GM18870 (cell line): ENCODE results near the gene MAP3K9.
"Not testable (repeated sequence)": the region's sequence is repeated elsewhere in the genome, so short reads cannot be mapped to it uniquely, and the experiment has no call there.

Experiments used
- ATAC-seq: cut with Tn5 transposase; IDR thresholded peaks from one replicate; pipeline ENCODE4 v1.9.1; 2021; ENCODE audit warnings: moderate library complexity; ENCODE audit not compliant: unreplicated experiment

Gene MAP3K9

DNA sequence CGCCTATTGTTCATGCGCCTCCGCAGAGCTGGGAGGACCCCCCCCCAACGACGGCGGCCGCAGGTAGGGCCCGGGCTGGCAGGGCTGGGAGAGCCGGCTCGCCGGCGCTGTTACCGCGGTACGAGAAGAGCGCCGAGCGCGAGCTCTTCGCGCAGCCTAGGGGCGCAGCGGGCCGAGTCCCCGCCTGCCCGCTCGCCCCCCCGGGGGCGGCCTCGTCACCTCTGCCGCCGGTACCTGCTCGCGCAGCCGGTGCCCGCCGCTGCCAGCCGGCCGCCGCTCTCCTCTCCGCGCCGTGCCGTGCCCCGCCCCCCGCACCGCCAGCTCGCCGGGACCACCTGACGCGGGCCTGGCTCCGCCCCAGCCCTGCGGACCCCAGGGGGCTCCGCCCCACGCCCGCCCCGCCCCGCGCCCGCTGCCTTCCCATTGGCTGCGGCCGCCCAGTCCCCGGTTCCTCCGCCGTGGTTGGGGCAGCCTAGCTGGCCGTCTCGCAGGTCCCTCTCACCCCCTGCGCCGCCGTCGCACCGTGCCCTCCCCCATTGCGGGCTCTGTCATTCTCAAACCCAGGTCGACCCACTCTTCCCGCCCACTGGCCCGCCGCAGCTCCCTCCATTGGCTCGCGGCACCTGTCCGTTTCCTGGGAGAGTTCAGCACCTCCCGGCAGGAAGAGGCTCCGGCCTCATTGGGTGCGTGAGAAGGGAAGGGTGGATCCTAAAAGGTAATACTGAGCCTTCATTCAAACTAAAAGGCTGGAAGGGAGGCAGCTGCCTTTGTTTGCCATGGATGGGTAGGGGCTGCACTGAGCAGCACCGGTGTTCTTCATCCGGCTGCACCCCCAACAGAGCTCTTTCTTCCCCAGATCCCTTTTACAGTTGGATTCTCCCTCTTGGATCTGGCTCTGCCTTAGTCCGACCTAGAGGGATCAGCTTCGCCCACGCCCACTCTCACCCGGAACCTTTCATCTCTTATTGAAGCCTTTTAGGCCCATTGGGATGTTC is at the start of gene MAP3K9:
MAP3K9 (minus strand) TSS at position 289 of the 995 bp plus-strand sequence. CDS start 342 bp downstream, outside the sequence.
- peak; percentile 70 for ATAC-seq

- no peak for ATAC-seq
Measured at GRCh38 chr14:70858641-70859040, 49.3 kb upstream of the MAP3K9 start.

- ATAC-seq = no peak
Measured at GRCh38 chr14:70857496-70857890, 48.2 kb upstream of the MAP3K9 start.

DNA sequence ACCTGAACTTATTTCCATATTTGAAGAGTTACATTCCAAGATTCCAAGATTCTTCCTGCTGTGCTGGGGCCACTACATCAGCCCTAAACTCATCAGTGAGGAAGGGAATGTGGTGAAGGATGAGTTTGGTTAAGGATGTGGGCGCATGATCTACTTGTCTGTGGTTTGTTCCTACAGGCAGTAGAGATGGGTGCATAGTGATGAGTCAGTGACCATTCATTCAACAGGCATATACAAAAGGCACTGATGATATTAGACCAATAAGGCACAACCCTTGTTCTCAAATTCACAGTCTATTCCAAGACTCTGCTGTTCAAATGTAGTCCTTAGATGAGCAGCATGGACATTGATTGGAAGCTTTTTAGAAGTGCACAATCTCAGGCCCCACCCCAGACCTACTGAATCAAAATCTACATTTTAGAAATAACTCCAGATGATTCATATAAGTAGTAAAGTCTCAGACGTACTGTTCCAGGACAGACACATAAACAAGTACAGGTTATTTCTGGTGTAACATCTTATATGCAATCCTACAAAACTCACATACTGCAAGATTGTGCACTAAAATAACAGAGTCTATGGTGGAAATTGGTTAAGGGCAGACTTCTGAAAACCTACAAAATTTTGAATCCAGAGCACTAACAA is 47.7 kb upstream of the MAP3K9 start:
- ATAC-seq = no peak

DNA sequence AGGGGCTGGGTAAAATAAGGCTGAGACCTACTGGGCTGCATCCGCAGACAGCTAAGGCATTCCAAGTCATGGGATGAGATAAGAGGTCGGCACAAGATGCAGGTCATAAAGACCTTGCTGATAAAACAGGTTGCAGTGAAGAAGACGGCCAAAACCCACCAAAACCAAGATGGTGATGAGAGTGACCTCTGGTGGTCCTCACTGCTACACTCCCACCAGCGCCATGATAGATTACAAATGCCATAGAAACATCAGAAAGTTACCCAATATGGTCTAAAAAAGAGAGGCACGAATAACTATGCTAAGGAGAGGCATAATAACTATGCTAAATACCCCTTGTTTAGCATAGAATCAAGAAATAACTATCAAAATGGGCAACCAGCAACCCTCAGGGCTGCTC is 46.2 kb upstream of the MAP3K9 start:
- no peak for ATAC-seq

- ATAC-seq = not testable (repeated sequence)
Measured at GRCh38 chr14:70853658-70854057, 44.3 kb upstream of the MAP3K9 start.

- ATAC-seq = no peak
Measured at GRCh38 chr14:70847406-70848090, 38.2 kb upstream of the MAP3K9 start.

GRCh38 chr14:70845601-70846000 is 36.3 kb upstream of the MAP3K9 start:
- no peak for ATAC-seq

DNA sequence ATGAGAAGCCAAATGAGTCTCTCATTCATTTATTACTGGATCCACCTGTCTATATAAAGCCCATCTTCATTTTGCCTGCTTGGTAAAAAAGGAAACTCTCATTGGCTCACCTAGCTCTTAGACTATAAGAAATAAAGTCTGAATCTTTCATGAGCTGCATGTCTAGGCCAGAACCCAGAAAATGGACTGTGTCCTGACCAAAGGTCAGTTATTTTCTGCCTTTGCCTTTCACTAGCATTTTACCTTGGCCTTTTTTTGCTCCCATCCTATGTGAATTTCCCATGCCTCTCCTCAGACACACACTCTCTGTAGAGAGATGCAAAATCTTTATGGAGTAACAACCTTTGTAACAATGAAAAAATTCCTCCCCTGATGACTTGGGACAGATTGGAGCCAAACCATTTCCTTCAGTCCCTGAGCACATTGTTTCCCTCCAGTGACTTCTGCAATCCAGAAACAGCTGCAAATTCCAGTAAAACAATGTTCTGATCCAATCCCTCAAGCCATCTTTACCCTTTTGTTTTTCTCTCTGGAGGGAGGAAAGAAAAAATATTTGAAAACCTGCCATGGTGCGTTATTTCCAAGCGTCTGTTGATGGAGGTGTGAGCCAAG is 33.6 kb upstream of the MAP3K9 start:
- no peak for ATAC-seq

- no peak for ATAC-seq
Measured at GRCh38 chr14:70838076-70838475, 28.8 kb upstream of the MAP3K9 start.

DNA sequence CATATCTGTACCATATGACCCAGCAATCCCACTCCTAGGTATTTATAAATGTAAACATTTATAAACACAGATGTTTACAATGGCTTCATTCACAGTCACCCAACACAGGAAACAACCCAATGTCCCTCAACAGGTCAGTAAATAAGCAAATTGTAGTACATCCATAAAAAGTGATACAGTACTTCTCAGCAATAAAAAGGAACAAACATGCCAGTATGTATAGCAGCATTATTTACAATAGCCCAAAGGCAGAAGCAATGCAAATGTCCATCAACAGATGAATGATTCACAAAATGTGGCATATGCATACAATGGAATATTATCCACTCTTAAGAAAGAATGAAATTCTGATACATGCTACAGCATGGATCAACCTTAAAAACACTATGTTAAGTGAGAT is 27.6 kb upstream of the MAP3K9 start:
- ATAC-seq = no peak

- no peak for ATAC-seq
Measured at GRCh38 chr14:70833884-70834283, 24.6 kb upstream of the MAP3K9 start.

GRCh38 chr14:70832561-70833305 is 23.4 kb upstream of the MAP3K9 start:
- ATAC-seq = no peak

- no peak for ATAC-seq
Measured at GRCh38 chr14:70830998-70831781, 21.9 kb upstream of the MAP3K9 start.

DNA sequence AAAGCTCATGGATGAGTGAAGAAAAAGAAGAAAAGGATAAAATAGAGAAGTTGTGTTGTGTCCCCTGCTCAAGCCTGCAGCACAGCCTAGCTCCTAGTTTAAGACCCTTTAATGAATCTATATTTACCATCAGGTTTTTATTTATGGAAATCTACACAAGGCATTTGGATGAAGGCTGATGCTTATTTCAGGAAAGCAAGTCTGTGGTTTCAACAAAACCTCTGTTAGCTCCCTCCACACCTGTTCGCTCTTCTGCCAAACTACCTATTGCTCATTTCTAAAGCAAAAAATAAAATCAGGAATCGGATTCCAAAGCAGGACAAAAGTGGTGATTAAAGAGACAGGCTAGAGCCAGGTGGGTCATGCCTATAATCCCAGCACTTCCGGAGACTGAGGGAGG is 18.9 kb upstream of the MAP3K9 start:
- ATAC-seq = no peak

- no peak for ATAC-seq
Measured at GRCh38 chr14:70827752-70828151, 18.4 kb upstream of the MAP3K9 start.

GRCh38 chr14:70827347-70827746 is 18.0 kb upstream of the MAP3K9 start:
- no peak for ATAC-seq

DNA sequence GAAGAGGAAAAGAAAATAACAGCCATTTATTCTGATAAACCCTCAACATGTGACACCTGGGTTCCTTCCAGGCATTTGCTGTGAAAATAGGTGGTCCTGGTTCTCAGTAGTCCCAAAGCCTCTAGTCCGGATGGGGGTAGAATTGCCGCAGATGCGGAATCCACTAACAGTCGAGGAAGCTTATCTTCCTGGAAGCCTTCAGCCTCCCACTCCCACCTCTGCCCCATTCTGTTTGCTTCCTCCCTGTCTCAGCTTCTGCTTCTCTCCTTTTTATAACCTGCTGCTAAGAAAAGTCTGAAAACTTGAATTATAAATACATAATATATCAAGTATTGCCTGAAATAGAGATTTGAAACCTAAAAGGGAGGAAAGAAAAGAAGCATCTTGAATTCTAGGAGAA is 14.0 kb upstream of the MAP3K9 start:
- no peak for ATAC-seq

DNA sequence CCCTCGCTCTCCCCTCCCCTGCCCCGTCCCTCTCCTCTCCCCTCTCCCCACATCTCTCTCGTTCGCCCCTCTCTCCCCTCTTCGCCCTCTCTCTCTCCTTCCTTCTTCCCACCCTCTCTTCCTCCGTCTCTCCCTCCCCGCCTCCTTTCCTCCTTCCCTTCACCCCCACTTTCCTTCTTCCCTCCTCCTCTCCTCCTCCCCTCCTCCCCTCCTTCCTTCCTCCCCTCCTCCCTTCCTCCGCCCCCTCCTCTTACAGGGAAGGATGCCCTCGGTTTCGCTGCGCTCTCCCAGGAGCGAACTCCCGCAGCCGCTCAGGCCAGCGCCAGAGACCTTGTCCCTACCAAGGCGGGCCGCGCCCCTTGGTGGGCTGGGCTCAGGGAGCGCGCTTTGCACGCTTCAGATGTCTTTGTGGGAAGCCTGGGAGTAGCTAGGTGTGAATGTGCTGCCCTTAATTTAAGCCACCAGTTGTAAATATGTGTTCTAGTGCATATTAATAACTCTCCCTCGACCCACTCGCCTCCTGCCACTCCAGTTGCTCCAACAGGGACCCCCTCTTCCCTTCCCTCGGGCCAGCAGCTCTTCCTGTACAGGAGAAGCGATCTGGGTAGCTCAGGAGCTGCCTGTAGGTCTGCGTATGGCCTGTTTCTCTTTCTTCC is 13.3 kb upstream of the MAP3K9 start:
- no peak for ATAC-seq
